Measurements from ENCODE around the gene ARID1B.

DNA sequence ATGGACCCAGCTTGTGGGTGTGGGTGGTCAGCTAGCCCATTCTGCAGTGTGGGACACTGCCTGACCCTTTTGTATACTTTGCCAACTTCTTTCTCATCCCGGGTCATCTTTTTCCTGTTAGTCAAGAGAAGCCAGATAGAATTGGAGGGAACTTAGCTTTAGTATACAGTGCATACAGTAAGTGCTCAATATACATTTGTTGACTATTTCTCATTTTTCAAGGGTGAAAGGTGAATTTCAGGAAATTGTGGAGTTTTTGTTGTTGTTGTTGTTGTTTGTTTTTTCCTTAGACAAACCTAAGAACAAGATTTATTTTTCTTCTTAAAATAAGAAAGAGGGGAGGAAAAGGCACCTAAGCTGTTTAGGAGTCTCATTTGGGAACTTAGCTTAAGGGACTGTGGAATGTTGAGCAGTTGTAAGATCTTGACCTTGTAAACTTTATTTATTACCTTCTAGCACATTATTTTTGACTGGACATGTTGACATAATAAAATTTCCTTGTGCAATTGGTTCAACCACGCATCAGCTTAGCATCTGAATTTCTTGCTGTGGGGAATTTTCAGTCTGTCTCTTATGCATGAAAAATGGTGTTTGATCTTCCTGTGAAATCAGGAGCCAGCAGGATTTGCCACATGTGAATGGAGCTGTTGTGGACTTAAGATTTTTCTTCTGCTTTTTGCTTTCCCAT lies 113.6 kb downstream of the ARID1B start:
- TF ChIP-seq, protein P1, sequence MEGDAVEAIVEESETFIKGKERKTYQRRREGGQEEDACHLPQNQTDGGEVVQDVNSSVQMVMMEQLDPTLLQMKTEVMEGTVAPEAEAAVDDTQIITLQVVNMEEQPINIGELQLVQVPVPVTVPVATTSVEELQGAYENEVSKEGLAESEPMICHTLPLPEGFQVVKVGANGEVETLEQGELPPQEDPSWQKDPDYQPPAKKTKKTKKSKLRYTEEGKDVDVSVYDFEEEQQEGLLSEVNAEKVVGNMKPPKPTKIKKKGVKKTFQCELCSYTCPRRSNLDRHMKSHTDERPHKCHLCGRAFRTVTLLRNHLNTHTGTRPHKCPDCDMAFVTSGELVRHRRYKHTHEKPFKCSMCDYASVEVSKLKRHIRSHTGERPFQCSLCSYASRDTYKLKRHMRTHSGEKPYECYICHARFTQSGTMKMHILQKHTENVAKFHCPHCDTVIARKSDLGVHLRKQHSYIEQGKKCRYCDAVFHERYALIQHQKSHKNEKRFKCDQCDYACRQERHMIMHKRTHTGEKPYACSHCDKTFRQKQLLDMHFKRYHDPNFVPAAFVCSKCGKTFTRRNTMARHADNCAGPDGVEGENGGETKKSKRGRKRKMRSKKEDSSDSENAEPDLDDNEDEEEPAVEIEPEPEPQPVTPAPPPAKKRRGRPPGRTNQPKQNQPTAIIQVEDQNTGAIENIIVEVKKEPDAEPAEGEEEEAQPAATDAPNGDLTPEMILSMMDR (IDR thresholded peaks at IDR 0.05; ENCODE audit: insufficient read depth, low read depth, low read length), result no peak
- no peak for TF ChIP-seq EZH2 (IDR thresholded peaks at IDR 0.05; ENCODE audit: insufficient read depth, low read length)

Measured in astrocyte (in vitro differentiated cells and primary cell).